GM12865 (cell line): ENCODE results near the gene UBE3B.

Experiments
- DNase-seq: peaks from one replicate; pipeline ENCODE4 v3.0.0; 2010; ENCODE audit warnings: low read depth
- H3K4me3 ChIP-seq: 2 replicates; pipeline ENCODE4 v1.5.1; 2011; ENCODE audit warnings: mild to moderate bottlenecking, low read depth, low read length, control low read depth
- CTCF ChIP-seq: IDR thresholded peaks from 2 replicates; pipeline ENCODE4 v1.5.1; 2011; ENCODE audit warnings: low read length, control low read depth, low read depth, inconsistent platforms; ENCODE audit not compliant: insufficient read depth; ENCODE audit errors: missing control alignments

Gene UBE3B

DNA sequence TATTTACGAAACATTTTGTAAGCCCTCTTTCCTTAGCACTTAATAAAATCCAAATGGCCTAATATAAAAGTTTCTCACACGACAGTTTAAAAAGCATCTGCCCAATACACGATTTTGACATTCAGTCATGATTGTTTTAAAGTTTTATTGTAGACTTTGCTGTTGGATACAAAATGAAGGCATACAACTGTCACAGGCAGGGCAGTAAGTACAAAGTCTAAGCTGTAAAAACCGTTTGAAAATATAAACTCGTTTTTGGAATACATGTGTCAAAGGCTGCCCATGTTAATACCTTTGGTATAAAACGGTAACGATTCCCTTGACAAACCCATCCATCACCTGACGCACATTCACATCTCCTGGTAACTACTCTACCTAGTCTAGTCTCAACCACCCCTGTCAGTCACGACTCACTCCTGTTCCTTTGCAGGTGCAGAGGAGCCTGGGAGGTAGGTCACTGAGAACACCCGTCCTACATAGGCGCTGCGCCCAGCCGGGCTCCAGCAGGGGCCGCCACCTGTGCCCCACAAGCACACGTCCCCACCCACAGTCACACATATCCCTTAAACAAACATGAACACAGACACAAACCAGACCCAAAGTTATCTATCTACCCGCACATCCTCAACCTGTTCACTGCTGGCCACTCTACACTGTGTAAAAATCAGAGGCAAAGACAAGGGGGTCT is 27.4 kb upstream of the UBE3B start:
- TF ChIP-seq CTCF = no peak

GRCh38 chr12:109450980-109451379 is 26.5 kb upstream of the UBE3B start:
- TF ChIP-seq CTCF = no peak
- no peak for DNase-seq
- H3K4me3 ChIP-seq = no peak overlapping the region

More for the DNA sequence above, 27.4 kb upstream of the UBE3B start:
- no peak for DNase-seq
- no peak overlapping the region for H3K4me3 ChIP-seq

- no peak overlapping the region for H3K4me3 ChIP-seq
- no peak for TF ChIP-seq CTCF
- no peak for DNase-seq
Observed at GRCh38 chr12:109451400-109451799, 26.0 kb upstream of the UBE3B start.

DNA sequence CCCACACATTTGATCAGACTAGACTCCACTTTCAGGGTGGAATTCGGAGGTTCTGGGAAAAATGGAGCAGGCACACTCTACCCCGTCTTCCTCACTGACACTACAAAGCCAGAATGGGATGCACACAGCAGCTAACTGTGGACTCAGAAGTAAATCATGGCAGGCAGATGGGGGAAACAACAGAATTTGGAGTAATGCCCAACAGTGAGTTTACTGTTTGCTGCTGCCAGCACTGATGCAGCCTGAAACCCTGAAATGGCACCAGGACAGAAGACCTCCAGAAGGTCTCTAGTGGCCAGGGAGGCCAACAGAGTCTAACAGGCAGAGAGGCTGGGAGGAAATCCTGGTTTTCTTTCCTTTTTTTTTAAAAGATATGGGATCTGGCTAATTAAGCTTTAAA is 24.9 kb upstream of the UBE3B start:
- no peak for DNase-seq
- no peak for TF ChIP-seq CTCF
- H3K4me3 ChIP-seq = no peak overlapping the region

GRCh38 chr12:109455706-109456105 is 21.7 kb upstream of the UBE3B start:
- DNase-seq = no peak
- TF ChIP-seq CTCF = no peak

DNA sequence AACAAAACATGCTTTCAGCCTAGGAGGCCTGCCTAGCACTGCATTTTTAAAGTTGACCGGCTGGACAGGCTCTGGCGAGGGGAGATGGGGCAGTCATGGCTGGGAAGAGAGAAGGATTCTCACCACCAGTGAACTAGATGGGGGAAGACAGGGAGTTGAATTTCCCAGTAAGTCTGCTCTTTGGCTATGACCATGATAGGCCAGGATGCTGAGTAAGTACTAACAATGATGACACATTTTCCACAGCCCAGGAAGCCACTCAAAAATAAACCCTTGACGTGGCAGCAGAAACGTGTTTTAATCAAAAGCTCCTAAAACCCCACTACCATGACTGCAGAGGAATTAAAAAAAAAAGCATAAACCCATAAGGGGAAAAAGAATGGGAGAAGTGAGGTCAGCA is 19.3 kb upstream of the UBE3B start:
- H3K4me3 ChIP-seq = no peak overlapping the region
- no peak for DNase-seq

More at GRCh38 chr12:109455706-109456105, 21.7 kb upstream of the UBE3B start:
- H3K4me3 ChIP-seq = no peak overlapping the region

More for the DNA sequence above, 19.3 kb upstream of the UBE3B start:
- no peak for TF ChIP-seq CTCF
